GM19467 (cell line): ENCODE results near the gene TATDN2.

Source experiments
- ATAC-seq: cut with Tn5 transposase; IDR thresholded peaks from one replicate; pipeline ENCODE4 v1.9.1; 2021; ENCODE audit warnings: mild to moderate bottlenecking, moderate library complexity; ENCODE audit not compliant: unreplicated experiment

Gene TATDN2, protein sequence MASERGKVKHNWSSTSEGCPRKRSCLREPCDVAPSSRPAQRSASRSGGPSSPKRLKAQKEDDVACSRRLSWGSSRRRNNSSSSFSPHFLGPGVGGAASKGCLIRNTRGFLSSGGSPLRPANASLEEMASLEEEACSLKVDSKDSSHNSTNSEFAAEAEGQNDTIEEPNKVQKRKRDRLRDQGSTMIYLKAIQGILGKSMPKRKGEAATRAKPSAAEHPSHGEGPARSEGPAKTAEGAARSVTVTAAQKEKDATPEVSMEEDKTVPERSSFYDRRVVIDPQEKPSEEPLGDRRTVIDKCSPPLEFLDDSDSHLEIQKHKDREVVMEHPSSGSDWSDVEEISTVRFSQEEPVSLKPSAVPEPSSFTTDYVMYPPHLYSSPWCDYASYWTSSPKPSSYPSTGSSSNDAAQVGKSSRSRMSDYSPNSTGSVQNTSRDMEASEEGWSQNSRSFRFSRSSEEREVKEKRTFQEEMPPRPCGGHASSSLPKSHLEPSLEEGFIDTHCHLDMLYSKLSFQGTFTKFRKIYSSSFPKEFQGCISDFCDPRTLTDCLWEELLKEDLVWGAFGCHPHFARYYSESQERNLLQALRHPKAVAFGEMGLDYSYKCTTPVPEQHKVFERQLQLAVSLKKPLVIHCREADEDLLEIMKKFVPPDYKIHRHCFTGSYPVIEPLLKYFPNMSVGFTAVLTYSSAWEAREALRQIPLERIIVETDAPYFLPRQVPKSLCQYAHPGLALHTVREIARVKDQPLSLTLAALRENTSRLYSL

DNA sequence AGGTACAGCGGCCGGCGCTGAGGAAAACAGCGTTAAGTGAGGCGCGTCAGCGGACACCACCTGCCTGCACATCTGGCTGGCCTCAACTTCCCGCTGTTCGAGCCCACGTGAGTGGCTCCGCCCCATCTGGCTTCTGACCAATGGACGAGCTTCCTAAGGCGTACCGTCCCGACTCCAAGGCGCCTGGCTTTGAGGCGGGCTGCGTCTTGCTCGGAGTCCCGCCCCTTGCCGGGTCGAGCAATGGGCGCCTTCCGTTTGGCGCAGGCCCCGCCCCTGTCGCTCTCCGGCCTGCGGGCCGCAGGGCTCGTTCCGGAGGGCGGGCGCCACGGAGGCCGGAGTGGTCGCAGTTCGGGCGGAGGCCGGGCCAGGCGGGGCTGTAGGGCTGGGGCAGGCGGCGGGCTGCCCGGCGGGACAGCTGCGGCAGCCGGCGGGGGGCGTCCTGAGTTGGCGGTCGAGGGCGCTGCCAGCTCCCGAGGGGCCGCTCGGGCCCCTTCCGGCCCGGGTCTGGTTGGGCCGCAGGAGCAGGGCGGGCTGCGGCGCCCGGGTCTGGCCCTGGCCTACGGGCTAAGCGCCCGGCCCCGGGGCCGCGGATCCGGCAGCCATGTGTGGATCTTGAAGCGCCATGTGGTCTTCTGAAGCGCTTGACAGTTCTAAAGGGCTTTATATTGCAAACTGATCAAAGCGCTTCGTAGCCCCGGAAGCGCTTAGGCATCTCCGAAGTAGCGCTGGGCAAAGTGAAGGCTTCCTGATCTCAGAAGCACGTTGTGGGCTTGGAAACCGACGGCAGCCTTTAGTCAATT, at the start of gene TATDN2:
TATDN2 (plus strand) TSS at position 276 of the 800 bp plus-strand sequence. CDS start 742 bp downstream, outside the sequence.
- ATAC-seq: peak; percentile 93

DNA sequence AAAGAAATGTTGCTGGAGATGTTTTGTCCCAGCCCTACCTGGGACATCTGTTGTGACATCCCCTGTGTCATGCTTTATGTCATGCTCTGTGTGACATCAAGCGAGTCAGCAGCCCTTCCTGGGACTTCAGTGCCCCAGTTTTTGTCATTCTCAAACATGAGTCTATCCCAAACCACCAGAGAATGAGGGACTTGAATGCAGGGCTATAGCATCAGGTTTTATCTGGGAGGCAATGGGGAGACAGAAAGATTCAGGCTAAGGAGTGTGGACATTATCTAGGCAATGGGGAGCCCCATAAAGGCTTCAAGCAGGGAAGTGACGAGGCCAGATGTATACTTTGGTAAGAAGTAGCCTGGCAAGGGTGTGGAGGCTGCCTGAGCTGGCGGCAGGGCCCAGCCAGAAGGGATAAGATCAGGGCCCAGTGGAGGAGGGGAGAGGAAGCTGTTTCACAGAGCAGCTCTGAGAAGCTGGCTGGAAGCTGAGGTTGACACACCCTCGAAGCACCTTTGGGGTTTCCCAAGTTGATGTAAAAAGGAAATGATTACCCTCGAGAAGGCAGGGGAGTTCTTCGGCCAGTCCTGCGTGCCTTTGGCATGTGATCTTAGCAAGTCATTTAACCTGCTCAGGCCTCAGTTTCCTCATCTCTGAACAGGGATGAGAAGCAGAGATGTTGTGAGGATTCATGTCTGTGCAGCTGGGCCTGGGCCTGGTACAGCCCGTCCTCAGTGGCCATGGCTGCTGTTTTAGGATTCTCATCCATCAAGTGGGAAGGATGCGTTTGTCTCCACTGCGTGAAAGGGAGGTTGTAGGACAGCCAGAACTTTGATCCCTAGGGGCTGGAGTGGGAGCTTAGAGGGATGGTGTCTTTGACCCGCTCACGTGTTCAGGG, 49.3 kb upstream of the TATDN2 start:
- peak; percentile 50 for ATAC-seq

DNA sequence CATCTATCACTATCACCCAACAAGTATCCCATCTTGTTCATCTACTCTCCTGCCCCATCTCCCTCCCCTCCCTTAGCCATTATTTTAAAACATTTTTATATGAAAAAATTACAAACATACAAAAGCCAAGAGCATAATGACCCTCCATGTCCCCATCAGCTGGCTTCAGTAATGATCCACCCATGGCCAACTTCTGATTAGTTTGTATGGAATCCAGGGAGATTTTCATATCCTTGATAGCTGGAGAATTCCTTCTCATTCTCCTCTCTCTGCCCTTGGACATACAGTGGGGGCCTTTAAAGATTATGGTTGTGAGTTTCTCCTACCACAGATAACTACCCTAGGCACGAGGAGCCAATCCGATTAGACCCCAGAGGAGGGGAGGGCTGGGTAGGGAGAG, 43.3 kb upstream of the TATDN2 start:
- no peak for ATAC-seq

DNA sequence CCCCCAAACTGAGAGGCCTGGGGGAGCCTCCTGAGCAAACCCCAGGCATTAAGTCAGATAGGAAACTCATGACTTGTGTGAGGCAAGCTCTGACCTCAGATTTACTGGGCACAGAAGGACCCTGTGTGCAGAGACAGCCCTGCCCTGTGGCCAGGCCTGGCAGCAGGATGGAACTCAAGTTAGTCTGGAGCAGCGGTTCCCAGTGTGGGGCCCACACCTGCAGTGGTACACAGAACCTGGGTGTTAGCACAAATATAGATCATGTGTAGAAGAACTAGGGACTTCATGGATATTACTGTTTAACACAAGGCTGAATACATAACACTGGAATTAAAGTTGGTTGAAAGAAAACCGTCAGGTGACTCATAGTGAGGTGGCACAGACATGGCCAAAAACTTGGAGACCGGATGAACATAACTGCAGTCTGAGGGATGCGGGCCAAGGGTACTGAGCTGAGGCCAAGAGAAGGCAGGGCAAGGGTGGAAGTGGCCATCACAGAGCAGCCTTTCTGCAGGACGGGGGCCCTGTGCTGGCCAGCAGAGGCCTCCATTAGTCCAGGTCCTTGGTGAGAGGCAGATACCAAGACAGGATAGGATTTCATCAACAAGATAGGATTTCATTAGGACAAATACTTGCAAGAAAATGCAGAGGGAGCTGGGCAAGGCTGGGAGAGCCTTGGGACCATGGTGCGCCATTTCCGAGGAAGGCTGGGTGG, 42.7 kb upstream of the TATDN2 start:
- ATAC-seq: no peak

DNA sequence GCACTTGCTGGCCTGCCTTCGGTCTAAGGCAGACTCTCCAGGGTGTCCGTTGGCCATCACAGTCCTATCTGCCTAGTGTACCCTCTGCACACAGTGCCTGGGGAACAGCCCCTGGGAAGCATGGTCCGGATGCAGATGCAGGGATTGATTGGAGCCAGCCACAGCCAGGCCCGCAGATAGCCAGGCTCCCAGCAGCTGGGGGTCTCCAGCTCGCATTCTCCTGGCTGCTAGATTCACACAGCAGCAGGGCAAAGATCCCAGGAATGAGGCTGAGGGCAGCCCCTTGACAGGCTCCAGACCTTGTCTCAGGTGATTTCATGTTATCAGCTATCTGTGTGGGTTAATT, 42.1 kb upstream of the TATDN2 start:
- no peak for ATAC-seq

DNA sequence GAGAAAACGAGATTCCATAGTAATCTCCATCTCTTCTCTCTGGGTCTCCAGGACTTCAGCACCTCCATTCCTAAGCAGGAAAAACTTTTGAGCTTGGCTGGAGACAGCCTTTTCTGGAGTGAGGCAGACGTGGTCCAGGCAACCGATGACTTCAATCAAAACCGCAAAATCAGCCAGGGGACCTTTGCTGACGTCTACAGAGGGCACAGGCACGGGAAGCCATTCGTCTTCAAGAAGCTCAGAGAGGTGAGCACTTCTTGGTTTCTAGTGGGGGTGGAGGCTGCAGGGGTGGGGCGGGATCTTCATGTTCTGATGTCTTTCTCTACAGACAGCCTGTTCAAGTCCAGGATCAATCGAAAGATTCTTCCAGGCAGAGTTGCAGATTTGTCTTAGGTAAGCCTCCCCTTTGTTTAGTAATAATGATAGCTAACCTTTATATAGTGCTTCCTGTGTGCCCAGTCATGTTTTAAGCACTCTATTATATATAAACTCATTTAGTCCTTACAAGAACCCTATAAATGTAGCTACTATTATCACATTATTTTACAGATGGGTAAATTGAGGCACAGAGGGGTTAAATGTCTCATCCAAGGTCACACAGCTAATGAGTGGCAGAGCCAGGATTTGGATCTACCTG, 35.0 kb upstream of the TATDN2 start:
- ATAC-seq: no peak

DNA sequence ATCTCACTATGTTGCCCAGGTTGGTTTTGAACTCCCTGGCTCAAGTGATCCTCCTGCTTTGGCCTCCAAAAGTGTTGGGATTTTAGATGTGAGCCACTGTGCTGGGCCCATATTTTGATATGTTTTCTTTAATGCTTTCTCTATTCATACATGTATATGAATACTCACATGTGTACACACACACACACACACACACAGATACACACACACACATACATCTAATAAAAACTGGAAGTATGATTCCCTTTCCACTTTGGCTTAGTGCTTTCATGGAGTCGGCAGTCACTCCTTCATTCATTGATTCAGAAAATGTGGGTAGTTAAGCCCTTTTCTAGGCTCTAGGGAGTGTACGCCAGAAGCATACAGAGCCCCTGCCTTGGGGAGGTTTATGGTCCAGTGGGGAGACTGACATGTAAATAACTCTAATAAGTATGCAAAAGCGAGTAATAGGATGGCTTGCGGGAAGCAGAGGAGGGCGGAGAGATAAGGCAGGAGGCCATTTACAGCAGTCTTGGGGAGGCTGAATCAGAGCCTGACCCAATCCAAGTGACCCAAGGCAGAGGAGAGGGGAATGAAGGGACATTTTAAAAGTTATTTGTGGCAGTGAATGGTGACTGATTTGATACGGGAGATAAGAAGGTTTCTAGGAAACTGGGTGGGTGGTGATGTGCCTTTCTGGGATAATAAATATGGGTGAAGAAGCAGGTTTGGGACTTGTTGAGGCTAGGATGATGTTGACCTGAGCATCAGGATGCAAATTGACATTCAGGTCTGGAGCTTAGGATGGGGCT, 32.5 kb upstream of the TATDN2 start:
- ATAC-seq: no peak

DNA sequence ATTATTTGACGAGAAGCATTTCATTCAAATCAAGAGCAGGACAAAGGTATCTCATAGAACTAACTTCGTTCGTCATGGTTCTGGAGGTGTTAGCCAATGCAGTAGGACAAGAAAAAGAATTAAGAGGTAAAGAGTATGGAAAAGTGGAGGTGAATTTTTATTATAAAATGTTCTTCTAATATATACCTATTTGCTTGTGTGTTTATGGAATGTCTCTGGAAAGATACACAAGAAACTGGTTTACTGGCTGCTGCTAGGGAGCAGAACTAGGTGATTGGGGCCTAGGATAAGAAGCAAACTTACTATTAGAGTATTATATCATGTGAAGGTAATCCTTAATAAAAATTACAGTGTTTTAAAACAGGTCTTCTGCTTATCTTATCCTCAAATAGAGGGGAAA, 30.9 kb upstream of the TATDN2 start:
- no peak for ATAC-seq

DNA sequence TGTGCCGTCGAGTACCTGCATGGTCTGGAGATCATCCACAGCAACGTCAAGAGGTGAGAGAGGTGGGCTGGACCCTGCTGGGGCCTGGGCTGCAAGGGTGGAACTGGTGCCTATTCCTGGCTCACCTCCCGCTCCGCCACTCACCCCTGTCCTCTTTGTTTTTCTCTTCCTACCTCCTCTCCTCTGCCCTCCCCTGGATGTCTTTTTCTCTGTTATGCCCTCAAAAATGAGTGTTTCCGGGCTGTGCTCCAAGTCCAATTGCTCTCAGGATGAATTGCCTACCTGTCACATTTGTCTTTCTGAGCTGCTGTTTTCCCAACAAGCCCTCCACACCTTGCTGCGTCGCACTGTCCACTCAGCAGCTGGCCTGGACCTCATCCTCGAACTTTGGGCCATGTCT, 28.5 kb upstream of the TATDN2 start:
- no peak for ATAC-seq

DNA sequence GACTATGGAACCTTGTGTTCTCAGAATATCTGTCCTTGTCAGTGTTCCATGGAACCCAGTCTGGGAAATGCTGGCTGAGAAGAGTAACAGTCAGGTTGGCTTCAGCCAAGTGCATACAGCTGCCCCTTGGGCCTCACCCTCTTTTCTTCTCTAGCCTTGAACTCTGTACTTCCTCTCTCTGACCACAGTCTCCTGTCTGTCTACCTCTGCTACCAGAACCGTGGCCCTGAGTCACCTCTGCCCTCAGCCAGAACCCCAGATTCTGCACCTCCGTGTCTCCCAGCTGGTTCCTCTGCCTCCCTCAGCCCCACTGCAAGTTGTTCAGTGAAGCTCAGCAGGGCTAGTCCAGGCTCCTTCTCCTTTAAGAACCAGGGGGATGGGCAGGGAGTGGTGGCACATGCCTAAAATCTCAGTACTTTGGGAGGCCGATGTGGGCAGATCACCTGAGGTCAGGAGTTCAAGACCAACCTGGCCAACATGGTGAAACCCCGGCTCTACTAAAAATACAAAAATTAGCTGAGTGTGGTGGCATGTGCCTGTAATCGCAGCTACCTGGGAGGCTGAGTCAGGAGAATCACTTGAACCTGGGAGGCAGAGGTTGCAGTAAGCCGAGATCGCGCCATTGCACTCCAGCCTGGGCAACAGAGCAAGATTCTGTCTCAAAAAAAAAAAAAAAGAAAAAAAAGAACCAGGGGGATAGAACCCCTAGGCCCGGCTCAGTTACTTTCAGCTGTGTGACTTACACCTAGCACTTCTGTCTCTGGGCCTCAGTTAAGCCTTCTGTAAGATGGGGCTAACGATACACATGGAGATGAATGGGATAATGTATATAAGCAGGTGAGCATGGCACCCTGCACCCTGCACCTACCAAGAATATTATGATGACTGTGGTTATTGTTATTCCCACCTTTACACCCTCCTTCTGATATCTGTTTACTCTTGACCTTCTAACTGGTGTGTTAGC, 24.3 kb upstream of the TATDN2 start:
- ATAC-seq: peak; percentile 59

DNA sequence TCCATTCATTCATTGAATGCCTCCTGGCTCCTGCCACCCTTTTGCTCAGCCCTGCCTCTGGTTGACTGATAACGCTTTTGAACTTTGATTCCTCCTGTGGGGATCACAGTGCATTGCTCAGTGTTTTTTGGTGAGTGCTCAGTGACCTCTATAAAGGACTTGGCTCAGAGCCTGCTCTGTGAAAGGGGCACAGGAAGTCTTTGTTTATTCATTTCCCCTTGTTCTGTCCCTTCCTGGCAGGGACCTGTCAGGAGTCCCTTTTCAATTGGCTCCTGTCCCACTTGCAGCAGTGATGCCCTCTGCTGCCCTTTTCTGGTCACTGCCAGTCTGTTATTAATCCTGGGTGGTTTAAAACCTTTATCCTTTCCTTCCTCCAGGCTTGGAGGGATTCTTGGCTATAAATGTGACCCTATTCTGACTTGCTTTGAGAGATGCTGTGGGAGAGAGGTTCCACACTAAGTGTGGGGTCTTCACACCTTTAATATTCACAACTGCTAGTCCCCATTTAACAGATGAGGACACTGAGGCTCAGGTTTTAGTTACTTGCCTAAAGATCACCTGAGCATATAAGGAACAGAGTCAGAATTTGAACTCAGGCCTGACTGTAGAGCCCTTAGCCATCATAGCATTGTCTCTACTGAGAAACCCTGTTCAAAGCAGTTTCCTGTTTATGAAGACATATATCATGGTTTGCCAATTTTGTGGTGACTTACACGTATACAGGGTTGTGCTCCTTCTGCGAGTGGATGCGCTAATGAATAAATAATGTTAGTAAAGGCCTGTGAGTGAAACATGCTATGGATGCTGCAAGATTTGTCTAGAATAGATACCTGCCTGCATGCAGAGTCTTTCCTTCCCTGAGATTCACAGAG, 23.2 kb upstream of the TATDN2 start:
- ATAC-seq: peak; percentile 36

DNA sequence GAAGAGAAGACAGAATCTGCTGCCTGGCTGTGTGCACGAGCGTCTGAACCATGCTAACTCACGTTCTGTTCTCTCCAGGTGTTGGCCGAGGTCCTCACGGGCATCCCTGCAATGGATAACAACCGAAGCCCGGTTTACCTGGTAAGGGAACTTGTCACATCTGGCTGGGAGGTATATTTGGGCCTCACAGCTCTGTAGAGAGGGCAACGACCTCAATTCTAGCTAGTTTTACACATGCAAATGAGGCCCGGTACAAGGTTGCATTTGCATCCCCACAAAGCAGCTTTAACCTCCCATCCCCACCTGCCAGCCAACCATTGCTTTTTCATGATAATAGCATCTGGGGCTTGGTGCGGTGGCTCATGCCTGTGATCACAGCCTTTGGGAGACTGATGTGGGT, 22.0 kb upstream of the TATDN2 start:
- ATAC-seq: no peak

DNA sequence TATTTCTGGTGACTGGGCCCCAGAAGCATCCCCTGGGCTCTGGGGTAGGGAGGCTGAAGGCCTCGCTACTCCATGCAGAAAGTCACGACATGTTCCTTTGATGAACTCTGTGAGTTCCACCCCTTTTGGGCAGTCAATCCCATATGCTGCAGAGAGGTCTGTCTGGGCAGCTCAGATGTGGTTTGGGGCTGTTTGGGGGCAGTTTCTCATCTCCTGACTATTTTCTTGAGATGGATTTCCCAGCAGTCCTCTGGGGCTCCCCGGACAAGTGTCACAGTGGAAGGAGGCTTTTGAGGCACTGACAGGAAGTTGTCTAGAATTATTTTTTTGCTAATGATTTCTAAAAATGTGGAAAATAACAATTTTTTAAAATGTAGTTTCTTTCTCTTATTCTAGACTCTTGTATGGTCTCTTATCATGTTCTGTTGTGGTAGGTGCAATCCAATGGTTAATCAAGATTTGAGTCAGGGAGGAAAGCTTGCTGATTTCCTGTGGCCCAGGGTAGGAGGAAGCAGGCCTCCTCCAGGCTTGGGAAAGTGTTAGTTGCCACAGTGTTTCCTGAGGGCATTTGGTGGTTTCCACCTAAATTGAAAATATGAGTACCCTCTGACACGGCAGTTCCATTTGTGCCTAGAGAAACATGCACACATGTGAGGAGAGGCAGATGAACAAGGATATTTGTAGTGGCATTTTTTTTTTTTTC, 19.9 kb upstream of the TATDN2 start:
- no peak for ATAC-seq

DNA sequence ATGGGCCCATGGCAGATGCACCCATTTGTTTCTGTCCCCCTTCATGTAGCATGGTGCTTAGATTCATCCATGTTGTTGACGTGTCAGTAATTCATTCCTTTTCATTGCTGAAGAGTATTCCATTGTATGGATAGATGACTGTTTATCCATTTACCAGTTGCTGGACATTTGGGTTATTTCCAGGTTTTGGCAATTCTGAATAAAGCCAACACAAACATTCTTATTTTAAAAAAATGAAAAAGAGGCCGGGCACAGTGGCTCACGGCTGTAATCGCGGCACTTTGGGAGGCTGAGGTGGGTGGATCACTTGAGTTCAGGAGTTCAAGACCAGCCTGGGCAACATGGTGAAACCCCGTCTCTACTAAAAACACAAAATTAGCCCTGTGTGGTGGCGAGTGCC, 18.7 kb upstream of the TATDN2 start:
- ATAC-seq: no peak

DNA sequence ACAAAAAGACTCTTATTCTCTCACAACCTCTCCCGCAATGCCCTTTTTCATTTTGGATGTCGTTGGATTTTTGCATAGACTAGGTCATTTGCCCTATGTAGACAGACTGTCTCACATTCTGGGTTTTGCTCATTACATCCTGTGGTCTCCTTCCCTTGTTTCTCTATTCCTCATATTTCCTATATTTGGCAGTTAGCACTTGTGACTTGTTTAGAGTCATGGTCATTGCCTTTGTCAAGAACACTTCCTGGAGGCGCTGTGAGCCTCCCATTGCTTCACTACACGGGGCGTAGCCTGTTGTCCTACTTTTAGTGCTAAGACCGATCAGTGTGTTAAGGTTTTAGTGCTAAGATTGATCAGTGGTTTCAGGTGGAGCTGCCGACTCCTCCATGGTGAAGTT, 16.1 kb upstream of the TATDN2 start:
- no peak for ATAC-seq

DNA sequence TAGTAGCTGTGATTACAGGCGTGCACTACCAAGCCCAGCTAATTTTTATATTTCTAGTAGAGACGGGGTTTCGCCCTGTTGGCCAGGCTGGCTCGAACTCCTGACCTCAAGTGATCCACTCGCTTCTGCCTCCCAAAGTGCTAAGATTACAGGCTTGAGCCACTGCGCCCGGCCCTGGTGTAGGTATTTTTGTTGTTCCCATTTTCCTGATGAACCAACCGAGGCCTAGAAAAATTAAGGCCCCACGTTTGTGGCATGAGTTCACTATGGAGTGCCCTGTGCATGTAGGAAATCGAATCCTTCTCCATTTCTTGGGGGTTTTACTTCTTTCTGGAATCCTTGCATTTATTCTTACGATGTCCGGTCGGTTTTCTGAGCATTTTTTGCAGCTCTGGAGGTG, 14.3 kb upstream of the TATDN2 start:
- ATAC-seq: no peak
